IgD-negative memory B cell (primary cell): ENCODE results near the gene ZNF628. TPM values are rescaled to one million over a fixed set of nuclear protein-coding genes. Genes with fewer than 3 reads are reported as not detected.

Experiments
- H3K27ac Mint-ChIP-seq, 3 donors: one replicate each; pipeline ENCODE4 v1.8.0; 2020 to 2022; ENCODE audit warnings: mild to moderate bottlenecking in 3 of 3, mixed read lengths in 3 of 3, moderate library complexity in 1 of 3
- H3K27me3 Mint-ChIP-seq: one replicate; pipeline ENCODE4 v1.8.0; 2021; ENCODE audit warnings: mixed read lengths
- H3K36me3 Mint-ChIP-seq: one replicate; pipeline ENCODE4 v1.8.0; 2020; ENCODE audit warnings: mild to moderate bottlenecking, mixed read lengths
- H3K4me1 Mint-ChIP-seq, 3 donors: one replicate each; pipeline ENCODE4 v1.8.0; 2020 to 2022; ENCODE audit warnings: mixed read lengths in 3 of 3, mild to moderate bottlenecking in 1 of 3
- H3K4me3 Mint-ChIP-seq, 4 donors: one replicate each; pipeline ENCODE4 v1.8.0; 2020 to 2022; ENCODE audit warnings: mild to moderate bottlenecking in 4 of 4, mixed read lengths in 4 of 4, moderate library complexity in 3 of 4
- H3K9me3 Mint-ChIP-seq, 3 donors: one replicate each; pipeline ENCODE4 v1.8.0; 2020 to 2021; ENCODE audit warnings: mixed read lengths in 3 of 3, mild to moderate bottlenecking in 1 of 3
- polyA plus RNA-seq: library from polyadenylated mRNA; unstranded; fragments of 300-500 nt; fragmentation: Illumina TruSeq; gene quantifications from one replicate; pipeline ENCODE4 v1.2.3, GENCODE V29; 2021

The ZNF628 gene
- polyA plus RNA-seq, 1 donor from 2014 or later: 0.34 TPM

GRCh38 chr19:55500368-55500952, 24.0 kb downstream of the ZNF628 start:
- Mint-ChIP-seq H3K27ac (no peak overlapping the region), H3K9me3 (no peaks in the 10 kb centered on the region), H3K27me3 (no peaks in the 10 kb centered on the region), H3K4me1 (peaks cover 6 to 14% (median 7%) of the 10 kb centered on the region in 3 donors), H3K4me3 (no peak overlapping the region), H3K36me3 (peaks cover 3% of the 10 kb centered on the region)

- Mint-ChIP-seq H3K9me3 (no peaks in the 10 kb centered on the region), H3K27me3 (no peaks in the 10 kb centered on the region), H3K4me3 (peak overlapping the region in 2 of 4 donors; percentile 39 to 46), H3K27ac (peak overlapping the region; percentile 4 to 76 (median 21)), H3K36me3 (peaks cover 3% of the 10 kb centered on the region), H3K4me1 (peaks cover 6 to 14% (median 7%) of the 10 kb centered on the region in 3 donors)
These were observed 26.0 kb downstream of the ZNF628 start for GRCh38 chr19:55502197-55502952.

GRCh38 chr19:55503157-55503501, 26.7 kb downstream of the ZNF628 start:
- Mint-ChIP-seq H3K27ac (peak overlapping the region; percentile 91 to 98 (median 93)), H3K9me3 (no peaks in the 10 kb centered on the region), H3K4me3 (peak overlapping the region; percentile 83 to 96 (median 96))

GRCh38 chr19:55503502-55504251, 27.3 kb downstream of the ZNF628 start:
- H3K4me1 Mint-ChIP-seq: peaks cover 5 to 14% (median 7%) of the 10 kb centered on the region in 3 donors
- peak overlapping the region; percentile 91 to 98 (median 93) for H3K27ac Mint-ChIP-seq
- peak overlapping the region; percentile 83 to 96 (median 96) for H3K4me3 Mint-ChIP-seq
- no peaks in the 10 kb centered on the region for H3K9me3 Mint-ChIP-seq
- H3K36me3 Mint-ChIP-seq: peaks cover 4% of the 10 kb centered on the region
- no peaks in the 10 kb centered on the region for H3K27me3 Mint-ChIP-seq

More at GRCh38 chr19:55503157-55503501, 26.7 kb downstream of the ZNF628 start:
- Mint-ChIP-seq H3K4me1 (peaks cover 5 to 14% (median 7%) of the 10 kb centered on the region in 3 donors), H3K36me3 (peaks cover 4% of the 10 kb centered on the region), H3K27me3 (no peaks in the 10 kb centered on the region)

- peaks cover 4% of the 10 kb centered on the region for H3K36me3 Mint-ChIP-seq
- H3K9me3 Mint-ChIP-seq: no peaks in the 10 kb centered on the region
- H3K27ac Mint-ChIP-seq: peak overlapping the region; percentile 91 to 98 (median 93)
- peaks cover 5 to 14% (median 7%) of the 10 kb centered on the region in 3 donors for H3K4me1 Mint-ChIP-seq
- no peaks in the 10 kb centered on the region for H3K27me3 Mint-ChIP-seq
- peak overlapping the region; percentile 83 to 96 (median 96) for H3K4me3 Mint-ChIP-seq
These were observed 27.8 kb downstream of the ZNF628 start for GRCh38 chr19:55504252-55504603.

- Mint-ChIP-seq H3K4me3 (peak overlapping the region in 2 of 4 donors; percentile 9 to 26), H3K9me3 (no peaks in the 10 kb centered on the region), H3K36me3 (peaks cover 4% of the 10 kb centered on the region), H3K27ac (peak overlapping the region in 1 of 3 donors; percentile 58), H3K27me3 (no peaks in the 10 kb centered on the region), H3K4me1 (peaks cover 5 to 14% (median 7%) of the 10 kb centered on the region in 3 donors)
These were observed 28.6 kb downstream of the ZNF628 start for GRCh38 chr19:55504981-55505380.

DNA sequence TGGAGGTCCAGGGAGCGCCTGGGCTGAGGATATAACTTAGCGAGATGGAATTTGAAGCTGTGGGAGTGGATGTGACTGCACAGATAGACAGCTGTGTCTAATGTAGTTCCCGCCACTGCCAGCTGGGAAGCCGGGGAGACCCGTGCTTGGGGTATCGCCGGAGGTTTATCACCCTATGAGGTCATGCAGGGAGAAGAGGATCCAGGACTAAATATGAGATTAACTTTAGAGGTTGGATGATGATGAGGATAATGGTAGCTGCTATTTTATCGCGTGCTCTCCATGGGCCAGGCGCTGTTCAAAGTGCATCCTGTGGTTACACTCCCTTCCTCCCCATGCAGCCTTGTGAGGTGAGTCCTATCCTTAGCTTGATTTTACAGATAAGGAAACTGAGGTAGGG, 31.7 kb downstream of the ZNF628 start:
- Mint-ChIP-seq H3K36me3 (peaks cover 2% of the 10 kb centered on the region), H3K4me1 (peaks cover 3 to 12% (median 4%) of the 10 kb centered on the region in 3 donors), H3K4me3 (peak overlapping the region in 1 of 4 donors; percentile 7), H3K27ac (no peak overlapping the region), H3K9me3 (no peaks in the 10 kb centered on the region), H3K27me3 (peaks cover 3% of the 10 kb centered on the region)

GRCh38 chr19:55516878-55517620, 40.6 kb downstream of the ZNF628 start:
- Mint-ChIP-seq H3K36me3 (no peaks in the 10 kb centered on the region), H3K27ac (peak overlapping the region in 2 of 3 donors; percentile 31 to 84), H3K4me1 (peaks cover 0 to 3% (median 0%) of the 10 kb centered on the region in 3 donors), H3K9me3 (no peaks in the 10 kb centered on the region), H3K4me3 (peak overlapping the region; percentile 59 to 85 (median 77)), H3K27me3 (no peaks in the 10 kb centered on the region)

- H3K27ac Mint-ChIP-seq: no peak overlapping the region
- no peaks in the 10 kb centered on the region for H3K9me3 Mint-ChIP-seq
- peaks cover 0 to 3% (median 0%) of the 10 kb centered on the region in 3 donors for H3K4me1 Mint-ChIP-seq
- no peaks in the 10 kb centered on the region for H3K27me3 Mint-ChIP-seq
- no peaks in the 10 kb centered on the region for H3K36me3 Mint-ChIP-seq
- H3K4me3 Mint-ChIP-seq: no peak overlapping the region
These were observed 43.3 kb downstream of the ZNF628 start for GRCh38 chr19:55519451-55520311.

- Mint-ChIP-seq H3K4me3 (no peak overlapping the region), H3K27me3 (no peaks in the 10 kb centered on the region), H3K4me1 (peaks cover 0 to 3% (median 0%) of the 10 kb centered on the region in 3 donors), H3K27ac (no peak overlapping the region), H3K9me3 (no peaks in the 10 kb centered on the region), H3K36me3 (no peaks in the 10 kb centered on the region)
These were observed 44.4 kb downstream of the ZNF628 start for GRCh38 chr19:55520691-55521292.

DNA sequence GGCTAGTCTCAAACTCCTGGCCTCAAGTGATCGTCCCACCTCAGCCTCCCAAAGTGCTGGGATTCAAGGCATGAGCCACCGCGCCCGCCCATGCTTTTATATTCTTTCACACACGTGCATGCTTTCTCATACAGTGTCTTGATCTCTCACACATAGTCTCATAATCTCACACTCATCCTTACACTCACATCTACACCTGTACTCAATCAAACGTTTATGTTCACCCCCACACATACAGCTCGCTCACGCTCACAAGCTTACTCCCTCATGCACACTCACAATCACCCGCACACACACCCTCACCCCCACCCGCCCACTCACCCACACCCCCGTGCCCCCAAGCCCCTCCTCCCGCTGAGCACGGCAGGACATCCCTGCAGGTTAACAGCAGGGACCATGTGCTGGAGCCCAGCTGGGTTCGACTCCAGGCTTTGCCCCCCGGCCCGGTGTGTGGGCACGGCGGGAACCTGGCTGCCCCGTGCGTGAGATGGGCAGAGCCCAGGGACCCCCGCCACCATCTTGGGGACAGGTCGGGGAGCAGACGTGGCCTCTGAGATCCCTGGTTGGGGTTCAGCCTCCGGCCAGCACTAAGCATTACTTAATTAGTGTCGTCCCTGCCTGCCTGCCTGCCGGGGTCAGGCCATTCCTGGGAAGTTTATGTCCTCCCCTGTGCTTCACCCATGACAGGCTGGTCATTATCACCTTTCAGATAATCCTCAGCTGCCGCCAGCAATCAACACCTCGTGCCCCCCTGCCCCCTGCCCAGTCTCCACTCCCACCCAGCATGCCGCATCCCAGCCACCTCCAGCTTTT, 49.1 kb downstream of the ZNF628 start:
- no peaks in the 10 kb centered on the region for H3K9me3 Mint-ChIP-seq
- H3K27me3 Mint-ChIP-seq: no peaks in the 10 kb centered on the region
- peak overlapping the region in 1 of 3 donors; percentile 4 for H3K27ac Mint-ChIP-seq
- H3K4me1 Mint-ChIP-seq: no peaks in the 10 kb centered on the region
- H3K4me3 Mint-ChIP-seq: peak overlapping the region in 1 of 4 donors; percentile 33
- H3K36me3 Mint-ChIP-seq: no peaks in the 10 kb centered on the region

DNA sequence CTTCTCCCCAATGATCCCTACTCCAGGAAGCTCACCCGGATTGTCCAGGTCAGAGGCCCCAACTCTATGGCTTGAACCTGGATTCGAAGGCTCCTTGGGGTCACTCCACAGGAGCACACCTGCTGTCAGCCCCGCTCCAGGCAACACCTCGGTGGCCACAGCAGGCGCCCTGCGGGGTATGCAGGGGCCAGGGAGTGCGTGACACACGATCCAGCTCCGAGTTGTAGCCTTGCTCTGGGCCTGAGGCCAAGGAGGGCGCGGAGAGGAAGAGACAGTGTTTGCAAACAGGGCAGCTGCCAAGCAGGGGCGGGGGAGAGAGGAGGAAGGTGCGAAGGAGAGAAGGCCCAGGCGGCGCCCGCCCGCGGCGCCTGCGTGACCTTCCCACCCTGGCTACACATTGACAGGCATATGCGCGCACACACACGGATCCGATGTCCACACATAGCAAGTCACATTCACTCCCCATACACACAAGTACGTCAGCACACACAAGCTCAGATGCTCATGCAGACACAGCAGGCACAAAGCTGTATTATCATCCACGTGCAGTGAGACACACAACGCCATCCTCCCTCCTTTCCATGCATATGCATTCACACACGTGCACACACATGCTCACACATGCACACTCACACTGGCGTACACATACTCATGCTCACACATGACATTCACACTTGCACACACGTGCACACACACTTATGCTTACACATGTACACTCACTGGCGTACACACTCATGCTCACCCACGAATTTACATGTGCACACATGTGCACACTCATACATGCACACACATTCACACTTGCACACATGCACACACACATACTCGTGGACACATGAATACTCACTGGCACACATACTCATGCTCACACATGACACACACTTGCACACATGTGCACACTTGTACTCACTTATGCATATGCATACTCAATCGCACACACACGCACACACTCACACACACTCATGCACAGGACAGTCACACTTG, 50.1 kb downstream of the ZNF628 start:
- Mint-ChIP-seq H3K4me3 (no peak overlapping the region), H3K27ac (no peak overlapping the region)

More for the DNA sequence above, 50.1 kb downstream of the ZNF628 start:
- Mint-ChIP-seq H3K36me3 (no peaks in the 10 kb centered on the region), H3K9me3 (no peaks in the 10 kb centered on the region), H3K27me3 (no peaks in the 10 kb centered on the region), H3K4me1 (no peaks in the 10 kb centered on the region)
